Mesothelial cell of epicardium (in vitro differentiated cells): Measurements from ENCODE around the gene PCDH17. TPM values are rescaled to one million over a fixed set of nuclear protein-coding genes. Genes with fewer than 3 reads are reported as not detected.

Experiments
- DNase-seq, 2 experiments: peaks; one replicate each; pipeline ENCODE4 v3.0.0; 2021; ENCODE audit warnings: low spot score in 2 of 2; ENCODE audit not compliant: unreplicated experiment in 2 of 2
- H3K27ac Mint-ChIP-seq: 2 replicates; pipeline ENCODE4 v1.8.0; 2021; ENCODE audit warnings: mixed read lengths
- H3K27me3 Mint-ChIP-seq: 2 replicates; pipeline ENCODE4 v1.8.0; 2021; ENCODE audit warnings: low read depth, mixed read lengths
- H3K36me3 Mint-ChIP-seq: 2 replicates; pipeline ENCODE4 v1.8.0; 2021; ENCODE audit warnings: mixed read lengths
- H3K4me1 Mint-ChIP-seq: 2 replicates; pipeline ENCODE4 v1.8.0; 2021; ENCODE audit warnings: mixed read lengths
- H3K4me3 Mint-ChIP-seq: 2 replicates; pipeline ENCODE4 v1.8.0; 2021; ENCODE audit warnings: mild to moderate bottlenecking, moderate library complexity, mixed read lengths
- H3K9me3 Mint-ChIP-seq: 2 replicates; pipeline ENCODE4 v1.8.0; 2021; ENCODE audit warnings: mixed read lengths
- CTCF ChIP-seq: fragments of 200-600 bp; sonication (generic); IDR thresholded peaks from one replicate; pipeline ENCODE4 v1.5.0; 2021; ENCODE audit warnings: antibody characterized with exemption; ENCODE audit not compliant: unreplicated experiment
- total RNA-seq: library from RNA; stranded (reverse); gene quantifications from 3 replicates; pipeline ENCODE4 v1.2.1, GENCODE V29; 2021

PCDH17 gene
- total RNA-seq, 1 donor from 2014 or later = 9.3 TPM

- TF ChIP-seq CTCF = no peak
- peaks cover 4% of the 10 kb centered on the region for H3K4me1 Mint-ChIP-seq
Observed at GRCh38 chr13:57675526-57675925, 44.0 kb downstream of the PCDH17 start.

DNA sequence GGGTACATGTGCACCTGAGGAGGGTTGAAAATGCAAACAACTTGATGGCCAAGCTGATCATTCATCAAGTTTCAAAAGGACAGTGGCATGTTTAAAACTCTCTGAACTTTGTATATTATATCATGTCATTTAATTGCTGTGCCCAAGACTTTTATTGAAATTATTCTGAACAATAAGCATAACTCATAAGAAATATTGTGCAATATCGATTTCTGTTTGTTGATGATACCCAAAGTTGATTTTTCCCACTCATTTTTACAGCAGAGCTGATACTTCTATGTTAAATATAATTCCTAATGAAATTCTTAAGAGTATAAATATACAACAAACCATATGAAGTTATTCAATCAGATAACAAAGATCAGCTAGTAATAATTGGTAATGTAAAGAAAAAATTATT is 49.1 kb downstream of the PCDH17 start:
- no peak for TF ChIP-seq CTCF

More at GRCh38 chr13:57675526-57675925, 44.0 kb downstream of the PCDH17 start:
- H3K27ac Mint-ChIP-seq = no peak overlapping the region
- no peak overlapping the region for H3K4me3 Mint-ChIP-seq
- H3K36me3 Mint-ChIP-seq = no peaks in the 10 kb centered on the region
- no peaks in the 10 kb centered on the region for H3K9me3 Mint-ChIP-seq
- no peaks in the 10 kb centered on the region for H3K27me3 Mint-ChIP-seq
- no peak for DNase-seq

DNA sequence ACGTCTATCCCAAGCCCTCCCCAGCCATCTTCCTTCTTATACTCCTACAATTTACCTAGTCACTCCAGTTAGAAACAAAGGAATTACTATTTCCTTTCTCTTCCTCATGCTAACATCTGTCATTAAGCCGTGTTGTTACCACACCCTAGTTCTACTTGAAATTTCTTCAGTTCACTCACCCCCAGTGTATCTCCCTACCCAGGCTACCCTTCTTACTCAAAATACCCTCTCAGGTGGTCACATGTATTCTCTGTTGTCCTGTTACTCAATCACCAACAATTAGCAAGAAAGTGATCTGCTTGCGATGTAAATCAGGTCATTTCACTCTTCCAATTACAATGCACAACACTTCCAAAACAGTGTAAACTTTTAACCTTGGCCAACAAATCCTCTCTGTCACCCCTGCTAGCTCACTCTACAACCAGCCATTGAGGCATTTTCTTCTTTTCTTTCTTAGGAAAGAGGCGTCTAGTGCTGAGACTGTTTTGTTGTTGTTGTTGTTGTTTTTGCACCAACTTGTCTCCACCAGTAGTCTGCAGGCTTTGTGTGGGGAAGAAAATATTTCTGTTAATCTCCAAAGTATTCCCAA is 50.7 kb downstream of the PCDH17 start:
- Mint-ChIP-seq H3K4me1 (no peaks in the 10 kb centered on the region), H3K4me3 (no peak overlapping the region), H3K27me3 (no peaks in the 10 kb centered on the region), H3K36me3 (no peaks in the 10 kb centered on the region), H3K9me3 (no peaks in the 10 kb centered on the region), H3K27ac (no peak overlapping the region)
- DNase-seq = no peak
- TF ChIP-seq CTCF = no peak

More for the DNA sequence above, 49.1 kb downstream of the PCDH17 start:
- no peak for DNase-seq
- Mint-ChIP-seq H3K9me3 (no peaks in the 10 kb centered on the region), H3K4me3 (no peak overlapping the region), H3K27me3 (no peaks in the 10 kb centered on the region), H3K27ac (no peak overlapping the region), H3K4me1 (peaks cover under 1% of the 10 kb centered on the region), H3K36me3 (no peaks in the 10 kb centered on the region)

DNA sequence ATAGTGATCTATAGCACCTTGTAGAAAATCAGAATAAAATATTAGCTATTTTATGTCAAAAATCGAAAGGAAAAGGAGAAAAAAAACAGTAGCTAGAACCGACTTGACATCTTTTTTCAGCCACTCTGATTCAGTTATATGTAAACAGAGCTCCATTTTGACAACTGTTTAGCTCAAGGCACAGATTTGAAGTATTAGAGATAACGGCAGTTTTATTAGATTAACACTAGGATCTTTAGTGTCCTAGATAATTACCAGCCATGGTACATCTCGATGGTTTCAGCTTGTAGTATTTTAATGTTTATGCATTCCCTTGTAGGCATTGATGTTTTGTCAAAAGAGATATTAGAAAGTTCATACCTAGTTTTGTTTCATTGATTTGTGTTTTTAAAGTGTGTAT is 67.3 kb downstream of the PCDH17 start:
- Mint-ChIP-seq H3K36me3 (no peaks in the 10 kb centered on the region), H3K9me3 (no peaks in the 10 kb centered on the region), H3K27me3 (no peaks in the 10 kb centered on the region), H3K27ac (no peak overlapping the region), H3K4me1 (peaks cover 1% of the 10 kb centered on the region), H3K4me3 (no peak overlapping the region)
- TF ChIP-seq CTCF = no peak
- DNase-seq = no peak

GRCh38 chr13:57704031-57704430 is 72.5 kb downstream of the PCDH17 start:
- no peak for TF ChIP-seq CTCF
- Mint-ChIP-seq H3K27me3 (no peaks in the 10 kb centered on the region), H3K36me3 (no peaks in the 10 kb centered on the region), H3K9me3 (no peaks in the 10 kb centered on the region), H3K27ac (no peak overlapping the region), H3K4me3 (no peak overlapping the region), H3K4me1 (no peaks in the 10 kb centered on the region)
- DNase-seq = no peak

DNA sequence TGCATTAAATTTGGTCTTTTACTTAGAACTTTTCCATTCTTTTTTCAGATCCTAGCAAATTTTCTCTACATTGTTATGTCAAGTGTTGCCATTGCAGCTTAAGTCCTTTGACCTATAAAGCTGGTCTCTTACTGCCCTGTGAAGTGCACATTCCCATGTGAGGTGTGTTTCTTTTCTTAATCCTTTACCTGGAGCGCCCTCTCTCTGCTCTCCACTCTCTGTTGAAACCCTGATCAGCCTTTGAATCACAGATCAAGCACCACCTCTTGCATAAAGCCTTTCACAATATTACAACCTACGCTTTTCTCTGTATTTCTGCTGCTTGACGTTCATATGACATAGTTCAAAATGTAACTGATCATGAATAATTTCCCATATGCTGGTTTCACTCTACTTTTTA is 84.8 kb downstream of the PCDH17 start:
- Mint-ChIP-seq H3K9me3 (no peaks in the 10 kb centered on the region), H3K27ac (no peak overlapping the region), H3K27me3 (no peaks in the 10 kb centered on the region), H3K4me3 (no peak overlapping the region), H3K4me1 (no peaks in the 10 kb centered on the region), H3K36me3 (no peaks in the 10 kb centered on the region)
- TF ChIP-seq CTCF = no peak
- DNase-seq = no peak
